Breast epithelium (tissue), 3 donors: Measurements from ENCODE around the gene HSP90B1.

ENCODE experiments used
- CTCF ChIP-seq, 3 donors: fragments of 450-650 bp; IDR thresholded peaks; one replicate each; pipeline ENCODE4 v1.5.1; 2016 to 2017; ENCODE audit warnings: antibody characterized with exemption in 3 of 3, mild to moderate bottlenecking in 3 of 3, moderate library complexity in 3 of 3
- POLR2A ChIP-seq: fragments of 450-650 bp; IDR thresholded peaks from one replicate; pipeline ENCODE4 v1.6.1; 2016; ENCODE audit warnings: antibody characterized with exemption, mild to moderate bottlenecking, moderate library complexity

GRCh38 chr12:103924761-103925641 is 5.2 kb upstream of the HSP90B1 start:
- TF ChIP-seq CTCF (IDR thresholded peaks at IDR 0.05) (no peak), POLR2A (no peak)
